Muscle layer of colon (tissue), 2 donors: ENCODE results near the gene C5AR1.
"Not testable (repeated sequence)": the region's sequence is repeated elsewhere in the genome, so short reads cannot be mapped to it uniquely, and the experiment has no call there.

ENCODE experiments used
- H3K27ac ChIP-seq: one replicate; pipeline ENCODE4 v1.7.0; 2013; ENCODE audit warnings: low read depth, mild to moderate bottlenecking, low read length, moderate library complexity
- H3K27me3 ChIP-seq, 2 donors: one replicate each; pipeline ENCODE4 v1.7.0; 2013; ENCODE audit warnings: low read length in 2 of 2, mild to moderate bottlenecking in 2 of 2; ENCODE audit not compliant: insufficient read depth in 2 of 2, control insufficient read depth in 1 of 2
- H3K36me3 ChIP-seq: one replicate; pipeline ENCODE4 v1.7.0; 2013; ENCODE audit warnings: mild to moderate bottlenecking, low read length; ENCODE audit not compliant: insufficient read depth
- H3K4me1 ChIP-seq: one replicate; pipeline ENCODE4 v1.7.0; 2013; ENCODE audit warnings: mild to moderate bottlenecking, low read length; ENCODE audit not compliant: insufficient read depth
- H3K4me3 ChIP-seq, 2 donors: one replicate each; pipeline ENCODE4 v1.7.0; 2013; ENCODE audit warnings: low read length in 2 of 2, low read depth in 1 of 2, mild to moderate bottlenecking in 1 of 2, moderate library complexity in 1 of 2
- H3K9ac ChIP-seq: one replicate; pipeline ENCODE4 v1.7.0; 2013; ENCODE audit warnings: low read length
- H3K9me3 ChIP-seq: one replicate; pipeline ENCODE4 v1.7.0; 2013; ENCODE audit warnings: mild to moderate bottlenecking, low read length
- donor health status: abdominal sarcoma.
- donor health status: Adenocarcinoma of cecum.

The C5AR1 gene

DNA sequence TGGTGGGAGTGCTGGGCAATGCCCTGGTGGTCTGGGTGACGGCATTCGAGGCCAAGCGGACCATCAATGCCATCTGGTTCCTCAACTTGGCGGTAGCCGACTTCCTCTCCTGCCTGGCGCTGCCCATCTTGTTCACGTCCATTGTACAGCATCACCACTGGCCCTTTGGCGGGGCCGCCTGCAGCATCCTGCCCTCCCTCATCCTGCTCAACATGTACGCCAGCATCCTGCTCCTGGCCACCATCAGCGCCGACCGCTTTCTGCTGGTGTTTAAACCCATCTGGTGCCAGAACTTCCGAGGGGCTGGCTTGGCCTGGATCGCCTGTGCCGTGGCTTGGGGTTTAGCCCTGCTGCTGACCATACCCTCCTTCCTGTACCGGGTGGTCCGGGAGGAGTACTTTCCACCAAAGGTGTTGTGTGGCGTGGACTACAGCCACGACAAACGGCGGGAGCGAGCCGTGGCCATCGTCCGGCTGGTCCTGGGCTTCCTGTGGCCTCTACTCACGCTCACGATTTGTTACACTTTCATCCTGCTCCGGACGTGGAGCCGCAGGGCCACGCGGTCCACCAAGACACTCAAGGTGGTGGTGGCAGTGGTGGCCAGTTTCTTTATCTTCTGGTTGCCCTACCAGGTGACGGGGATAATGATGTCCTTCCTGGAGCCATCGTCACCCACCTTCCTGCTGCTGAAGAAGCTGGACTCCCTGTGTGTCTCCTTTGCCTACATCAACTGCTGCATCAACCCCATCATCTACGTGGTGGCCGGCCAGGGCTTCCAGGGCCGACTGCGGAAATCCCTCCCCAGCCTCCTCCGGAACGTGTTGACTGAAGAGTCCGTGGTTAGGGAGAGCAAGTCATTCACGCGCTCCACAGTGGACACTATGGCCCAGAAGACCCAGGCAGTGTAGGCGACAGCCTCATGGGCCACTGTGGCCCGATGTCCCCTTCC is 10.5 kb downstream of the C5AR1 start:
- Histone ChIP-seq H3K9me3 (no peaks in the 10 kb centered on the region), H3K36me3 (no peaks in the 10 kb centered on the region), H3K9ac (no peak overlapping the region), H3K4me1 (no peaks in the 10 kb centered on the region), H3K27ac (no peak overlapping the region), H3K4me3 (no peak overlapping the region), H3K27me3 (peaks cover 0 to 3% of the 10 kb centered on the region in 2 donors)

DNA sequence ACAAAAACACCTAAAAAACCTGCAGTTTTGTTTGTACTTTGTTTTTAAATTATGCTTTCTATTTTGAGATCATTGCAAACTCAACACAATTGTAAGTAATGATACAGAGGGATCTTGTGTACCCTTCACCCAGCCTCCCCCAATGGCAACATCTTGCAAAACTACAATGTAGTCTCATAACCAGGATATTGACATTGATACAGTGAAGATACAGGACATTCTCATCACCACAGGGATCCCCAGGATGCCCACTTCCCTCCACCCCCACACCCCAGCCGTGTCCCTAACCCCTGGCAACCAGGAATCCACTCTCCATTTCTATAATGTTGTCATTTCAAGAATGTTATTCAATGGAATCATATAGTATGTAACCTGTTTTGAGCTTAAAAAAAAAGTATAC is 12.0 kb downstream of the C5AR1 start:
- no peaks in the 10 kb centered on the region for H3K4me1 ChIP-seq
- peaks cover 0 to 3% of the 10 kb centered on the region in 2 donors for H3K27me3 ChIP-seq
- no peak overlapping the region for H3K27ac ChIP-seq

DNA sequence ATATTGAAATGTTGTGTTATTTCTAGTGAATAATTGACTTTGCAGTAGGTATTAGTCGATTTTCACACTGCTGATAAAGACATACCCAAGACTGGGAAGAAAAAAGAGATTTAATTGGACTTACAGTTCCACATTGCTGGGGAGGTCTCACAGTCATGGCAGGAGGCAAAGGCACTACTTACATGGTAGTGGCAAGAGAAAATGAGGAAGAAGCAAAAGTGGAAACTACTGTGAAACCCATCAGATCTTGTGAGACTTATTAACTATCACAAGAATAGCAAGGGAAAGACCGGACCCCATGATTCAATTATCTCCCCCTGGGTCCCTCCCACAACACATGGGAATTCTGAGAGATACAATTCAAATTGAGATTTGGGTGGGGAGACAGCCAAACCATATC is 12.4 kb downstream of the C5AR1 start:
- no peak overlapping the region for H3K9ac ChIP-seq
- H3K4me3 ChIP-seq = no peak overlapping the region
- H3K27ac ChIP-seq = no peak overlapping the region
- no peaks in the 10 kb centered on the region for H3K4me1 ChIP-seq
- H3K9me3 ChIP-seq = no peaks in the 10 kb centered on the region
- no peaks in the 10 kb centered on the region for H3K36me3 ChIP-seq
- peaks cover 0 to 3% of the 10 kb centered on the region in 2 donors for H3K27me3 ChIP-seq

More for the DNA sequence above, 12.0 kb downstream of the C5AR1 start:
- Histone ChIP-seq H3K9ac (no peak overlapping the region), H3K9me3 (no peaks in the 10 kb centered on the region), H3K4me3 (no peak overlapping the region), H3K36me3 (no peaks in the 10 kb centered on the region)

DNA sequence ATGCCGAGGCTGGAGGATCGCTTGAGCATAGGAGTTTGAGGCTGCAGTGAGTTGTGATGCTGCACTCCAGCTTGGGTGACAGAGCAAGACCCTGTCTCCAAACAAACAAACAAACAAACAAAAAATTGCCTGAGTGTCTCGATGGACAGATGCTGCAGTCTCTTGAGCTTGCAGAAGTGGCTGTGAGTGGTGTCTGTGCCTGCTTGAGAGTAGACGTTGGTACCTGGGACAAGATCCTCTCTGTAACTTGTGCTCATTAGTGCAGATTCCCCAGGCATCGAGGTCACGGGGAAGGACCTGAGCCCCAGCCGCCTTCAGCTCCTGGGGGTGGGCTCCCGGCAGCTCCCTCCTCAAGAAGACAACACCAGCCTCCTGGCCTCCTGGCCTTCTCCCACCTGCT is 13.7 kb downstream of the C5AR1 start:
- Histone ChIP-seq H3K9ac (no peak overlapping the region), H3K4me3 (no peak overlapping the region), H3K27ac (peak overlapping the region; percentile 42), H3K4me1 (no peaks in the 10 kb centered on the region), H3K36me3 (no peaks in the 10 kb centered on the region), H3K27me3 (peaks cover 0 to 3% of the 10 kb centered on the region in 2 donors), H3K9me3 (no peaks in the 10 kb centered on the region)

DNA sequence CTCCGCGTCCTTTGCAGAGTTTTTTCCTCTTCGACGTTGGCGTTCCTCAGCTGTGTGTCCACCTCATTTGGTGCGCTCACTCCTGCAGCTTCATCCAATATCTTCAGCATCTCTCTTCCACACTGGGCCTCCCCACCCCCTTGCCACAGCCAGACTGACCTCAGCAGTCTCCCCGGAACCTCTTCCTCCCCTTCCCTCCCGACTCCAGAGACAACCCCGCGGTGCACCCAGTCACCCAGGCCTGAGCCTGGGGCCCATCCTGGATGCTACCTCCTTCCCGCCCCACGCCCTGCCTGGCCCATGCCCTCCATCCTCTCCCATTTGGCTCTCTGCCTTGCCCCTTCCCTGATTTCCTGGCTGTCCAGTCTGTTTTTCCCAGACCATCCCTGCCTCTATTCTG is 14.2 kb downstream of the C5AR1 start:
- Histone ChIP-seq H3K9me3 (no peaks in the 10 kb centered on the region), H3K4me1 (no peaks in the 10 kb centered on the region), H3K36me3 (no peaks in the 10 kb centered on the region), H3K27ac (peak overlapping the region; percentile 42), H3K27me3 (peaks cover 0 to 3% of the 10 kb centered on the region in 2 donors), H3K4me3 (no peak overlapping the region), H3K9ac (no peak overlapping the region)

DNA sequence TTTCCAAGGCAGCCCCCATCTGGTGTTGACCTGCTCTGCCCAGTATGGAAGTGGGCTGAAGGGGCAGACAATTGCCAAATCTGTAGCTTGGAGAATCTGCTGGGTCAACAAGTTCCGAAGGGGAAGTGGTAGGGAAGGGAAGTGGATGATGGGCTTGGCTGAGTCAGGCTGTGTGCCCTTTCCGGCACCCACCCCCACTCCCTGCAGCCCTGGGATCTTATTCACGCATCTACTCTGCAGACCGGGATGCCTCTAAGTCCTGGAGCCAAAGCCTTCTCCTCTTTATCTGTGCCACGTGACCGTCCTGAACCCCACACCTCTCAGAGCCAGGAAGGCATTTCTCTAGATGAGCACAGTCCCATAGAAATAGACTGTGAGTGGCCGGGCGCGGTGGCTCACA is 14.8 kb downstream of the C5AR1 start:
- Histone ChIP-seq H3K27ac (no peak overlapping the region), H3K4me1 (no peaks in the 10 kb centered on the region), H3K9ac (no peak overlapping the region), H3K27me3 (peaks cover 0 to 3% of the 10 kb centered on the region in 2 donors), H3K4me3 (no peak overlapping the region), H3K36me3 (no peaks in the 10 kb centered on the region), H3K9me3 (no peaks in the 10 kb centered on the region)

DNA sequence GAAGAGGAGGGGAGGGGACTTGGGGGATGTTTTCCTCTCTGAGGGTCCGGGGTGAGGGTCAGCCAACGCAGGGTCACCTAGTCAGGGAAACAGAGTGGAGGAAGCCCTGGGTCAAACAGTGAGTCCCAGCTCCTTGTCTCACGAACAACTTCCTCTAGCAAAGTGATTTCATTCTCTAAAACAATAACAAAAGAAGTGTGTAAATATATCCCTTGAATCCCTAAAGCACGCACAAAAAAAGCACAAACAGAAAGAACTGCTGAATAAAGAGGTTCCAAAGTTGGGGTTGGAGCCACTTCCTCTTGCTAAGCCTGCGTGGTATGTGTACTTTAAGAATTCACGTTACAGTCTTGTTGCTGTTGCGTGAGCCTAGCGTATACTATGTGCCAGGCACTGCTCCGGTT is 20.8 kb downstream of the C5AR1 start:
- H3K27ac ChIP-seq = no peak overlapping the region
- no peak overlapping the region for H3K9ac ChIP-seq
- no peaks in the 10 kb centered on the region for H3K36me3 ChIP-seq
- H3K4me1 ChIP-seq = no peaks in the 10 kb centered on the region
- no peak overlapping the region for H3K4me3 ChIP-seq
- H3K9me3 ChIP-seq = no peaks in the 10 kb centered on the region
- H3K27me3 ChIP-seq = no peaks in the 10 kb centered on the region

DNA sequence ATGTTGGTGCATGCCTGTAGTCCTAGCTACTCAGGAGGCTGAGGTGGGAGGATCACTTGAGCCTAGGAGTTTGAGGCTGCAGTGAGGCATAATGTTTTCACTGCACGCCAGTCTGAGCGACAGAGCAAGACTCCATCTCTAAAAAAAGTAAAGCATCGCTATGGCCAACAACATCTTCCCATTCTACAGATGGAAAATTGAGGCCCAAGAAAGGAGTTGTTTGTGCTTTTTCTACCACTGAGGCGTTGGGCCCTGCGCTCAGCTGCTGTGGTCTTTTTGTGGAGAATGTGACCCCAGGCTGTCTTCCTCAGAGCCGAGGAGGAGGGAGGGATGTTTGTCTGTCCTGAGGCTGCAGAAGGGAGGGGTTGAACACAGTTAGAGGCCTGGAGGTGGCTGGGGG is 21.8 kb downstream of the C5AR1 start:
- H3K4me3 ChIP-seq = no peak overlapping the region
- H3K27ac ChIP-seq = no peak overlapping the region
- no peaks in the 10 kb centered on the region for H3K9me3 ChIP-seq
- no peak overlapping the region for H3K9ac ChIP-seq
- H3K4me1 ChIP-seq = no peaks in the 10 kb centered on the region
- H3K36me3 ChIP-seq = no peaks in the 10 kb centered on the region
- H3K27me3 ChIP-seq = no peaks in the 10 kb centered on the region

DNA sequence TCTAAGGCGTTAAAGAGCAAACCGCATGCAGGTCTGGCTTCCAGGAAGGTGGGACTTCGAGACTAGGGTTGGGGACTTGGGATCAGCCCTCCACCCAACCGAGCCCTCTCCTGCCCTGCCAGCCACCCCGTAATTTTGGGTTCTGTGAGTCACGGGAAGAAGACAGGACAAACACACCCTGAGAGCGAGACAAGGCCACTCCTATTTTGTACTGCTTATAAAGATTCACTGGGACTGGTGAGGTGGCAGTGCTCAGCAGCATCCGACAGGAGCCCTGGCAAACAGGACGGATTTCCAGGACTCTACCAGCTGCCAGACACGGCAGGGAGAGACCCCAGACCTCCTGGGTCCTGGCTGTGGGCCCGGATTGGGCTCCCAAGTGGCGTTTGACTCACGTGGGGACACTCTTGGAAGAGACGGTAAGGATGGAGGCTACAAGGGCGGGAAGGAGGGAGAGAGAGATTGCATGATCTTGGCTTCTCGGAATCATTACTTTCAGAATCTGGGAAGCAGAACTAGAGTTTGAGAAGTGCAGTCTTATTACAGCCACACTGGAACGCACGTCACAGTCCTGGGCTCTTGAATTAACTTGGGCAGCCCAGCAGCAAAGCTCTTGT is 22.4 kb downstream of the C5AR1 start, which contains the start of gene C5AR2:
C5AR2 (plus strand) TSS at position 245 of the 617 bp plus-strand sequence. CDS start 8,625 bp downstream, outside the sequence.
- Histone ChIP-seq H3K36me3 (no peaks in the 10 kb centered on the region), H3K27ac (no peak within 1 kb of the TSS), H3K4me3 (no peak within 1 kb of the TSS), H3K27me3 (no peaks in the 10 kb centered on the region), H3K9me3 (no peaks in the 10 kb centered on the region), H3K9ac (no peak within 1 kb of the TSS), H3K4me1 (no peaks in the 10 kb centered on the region)

DNA sequence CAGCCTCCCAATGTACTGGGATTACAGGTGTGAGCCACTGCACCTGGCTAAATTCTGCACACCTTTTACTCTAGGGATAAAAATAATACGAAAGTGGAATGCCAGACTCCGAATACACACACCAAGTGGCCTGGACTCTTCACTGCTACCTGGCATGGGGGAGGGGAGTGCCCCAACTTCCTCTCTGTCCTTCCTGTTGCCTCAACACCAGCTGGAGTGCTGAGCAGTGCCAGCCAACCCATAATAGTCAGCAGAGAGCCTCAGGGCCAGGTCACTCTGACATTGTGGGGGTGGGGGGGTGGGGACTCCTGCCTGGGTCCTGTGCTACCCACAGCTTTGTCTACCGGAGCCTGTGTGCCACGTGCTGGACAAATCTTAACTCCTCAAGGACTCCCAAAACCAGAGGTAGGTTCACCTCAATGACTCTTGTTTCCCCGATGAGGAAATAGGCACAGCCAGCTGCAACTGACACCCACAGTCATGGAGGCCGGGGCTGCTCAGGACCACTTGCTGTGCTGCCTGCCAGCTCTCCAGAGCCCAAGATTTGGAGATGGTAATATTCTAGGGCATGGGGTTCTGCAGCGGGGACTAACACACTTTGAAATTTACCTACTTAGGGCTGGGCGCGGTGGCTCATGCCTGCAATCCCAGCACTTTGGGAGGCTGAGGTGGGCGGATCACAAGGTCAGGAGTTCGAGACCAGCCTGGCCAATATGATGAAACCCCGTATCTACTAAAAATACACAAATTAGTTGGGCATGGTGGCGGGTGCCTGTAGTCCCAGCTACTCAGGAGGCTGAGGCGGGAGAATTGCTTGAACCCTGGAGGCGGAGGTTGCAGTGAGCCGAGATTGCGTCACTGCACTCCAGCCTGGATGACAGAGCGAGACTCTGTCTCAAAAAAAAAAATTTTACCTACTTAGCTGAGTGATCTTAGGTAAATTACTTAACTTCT is 27.4 kb downstream of the C5AR1 start:
- H3K4me3 ChIP-seq, H3K27me3 ChIP-seq, H3K4me1 ChIP-seq, H3K27ac ChIP-seq, H3K9me3 ChIP-seq, H3K9ac ChIP-seq, H3K36me3 ChIP-seq: not testable (repeated sequence)
